ENCODE measurements around the gene VEGFB. TPM values are rescaled to one million over a fixed set of nuclear protein-coding genes. Genes with fewer than 3 reads are reported as not detected.

Gene VEGFB
- total and polyA plus RNA-seq, 2 of the 8 experiments (the other 6 are each of a cell fraction or from before 2014, with no cell fraction given) = 9.3 to 49.6 TPM

DNA sequence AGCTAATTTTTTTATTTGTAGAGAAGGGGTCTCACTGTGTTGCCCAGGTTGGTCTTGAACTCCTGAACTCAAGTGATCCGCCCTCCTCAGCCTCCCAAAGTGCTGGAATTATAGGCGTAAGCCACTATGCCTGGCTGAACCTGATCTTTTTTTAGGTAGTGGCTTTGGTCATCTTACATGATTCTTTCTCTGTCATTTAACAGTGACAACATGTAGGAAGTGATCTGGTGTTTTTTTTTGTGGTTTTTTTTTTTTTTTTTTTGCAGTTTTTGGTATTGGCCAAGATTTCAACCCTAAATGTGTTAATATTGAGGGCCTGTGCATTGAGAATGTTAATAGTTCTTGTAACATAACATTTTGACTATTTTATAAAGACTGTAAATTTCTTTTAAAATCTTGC is 35.9 kb upstream of the VEGFB start (continued):
- TF ChIP-seq, protein P1, sequence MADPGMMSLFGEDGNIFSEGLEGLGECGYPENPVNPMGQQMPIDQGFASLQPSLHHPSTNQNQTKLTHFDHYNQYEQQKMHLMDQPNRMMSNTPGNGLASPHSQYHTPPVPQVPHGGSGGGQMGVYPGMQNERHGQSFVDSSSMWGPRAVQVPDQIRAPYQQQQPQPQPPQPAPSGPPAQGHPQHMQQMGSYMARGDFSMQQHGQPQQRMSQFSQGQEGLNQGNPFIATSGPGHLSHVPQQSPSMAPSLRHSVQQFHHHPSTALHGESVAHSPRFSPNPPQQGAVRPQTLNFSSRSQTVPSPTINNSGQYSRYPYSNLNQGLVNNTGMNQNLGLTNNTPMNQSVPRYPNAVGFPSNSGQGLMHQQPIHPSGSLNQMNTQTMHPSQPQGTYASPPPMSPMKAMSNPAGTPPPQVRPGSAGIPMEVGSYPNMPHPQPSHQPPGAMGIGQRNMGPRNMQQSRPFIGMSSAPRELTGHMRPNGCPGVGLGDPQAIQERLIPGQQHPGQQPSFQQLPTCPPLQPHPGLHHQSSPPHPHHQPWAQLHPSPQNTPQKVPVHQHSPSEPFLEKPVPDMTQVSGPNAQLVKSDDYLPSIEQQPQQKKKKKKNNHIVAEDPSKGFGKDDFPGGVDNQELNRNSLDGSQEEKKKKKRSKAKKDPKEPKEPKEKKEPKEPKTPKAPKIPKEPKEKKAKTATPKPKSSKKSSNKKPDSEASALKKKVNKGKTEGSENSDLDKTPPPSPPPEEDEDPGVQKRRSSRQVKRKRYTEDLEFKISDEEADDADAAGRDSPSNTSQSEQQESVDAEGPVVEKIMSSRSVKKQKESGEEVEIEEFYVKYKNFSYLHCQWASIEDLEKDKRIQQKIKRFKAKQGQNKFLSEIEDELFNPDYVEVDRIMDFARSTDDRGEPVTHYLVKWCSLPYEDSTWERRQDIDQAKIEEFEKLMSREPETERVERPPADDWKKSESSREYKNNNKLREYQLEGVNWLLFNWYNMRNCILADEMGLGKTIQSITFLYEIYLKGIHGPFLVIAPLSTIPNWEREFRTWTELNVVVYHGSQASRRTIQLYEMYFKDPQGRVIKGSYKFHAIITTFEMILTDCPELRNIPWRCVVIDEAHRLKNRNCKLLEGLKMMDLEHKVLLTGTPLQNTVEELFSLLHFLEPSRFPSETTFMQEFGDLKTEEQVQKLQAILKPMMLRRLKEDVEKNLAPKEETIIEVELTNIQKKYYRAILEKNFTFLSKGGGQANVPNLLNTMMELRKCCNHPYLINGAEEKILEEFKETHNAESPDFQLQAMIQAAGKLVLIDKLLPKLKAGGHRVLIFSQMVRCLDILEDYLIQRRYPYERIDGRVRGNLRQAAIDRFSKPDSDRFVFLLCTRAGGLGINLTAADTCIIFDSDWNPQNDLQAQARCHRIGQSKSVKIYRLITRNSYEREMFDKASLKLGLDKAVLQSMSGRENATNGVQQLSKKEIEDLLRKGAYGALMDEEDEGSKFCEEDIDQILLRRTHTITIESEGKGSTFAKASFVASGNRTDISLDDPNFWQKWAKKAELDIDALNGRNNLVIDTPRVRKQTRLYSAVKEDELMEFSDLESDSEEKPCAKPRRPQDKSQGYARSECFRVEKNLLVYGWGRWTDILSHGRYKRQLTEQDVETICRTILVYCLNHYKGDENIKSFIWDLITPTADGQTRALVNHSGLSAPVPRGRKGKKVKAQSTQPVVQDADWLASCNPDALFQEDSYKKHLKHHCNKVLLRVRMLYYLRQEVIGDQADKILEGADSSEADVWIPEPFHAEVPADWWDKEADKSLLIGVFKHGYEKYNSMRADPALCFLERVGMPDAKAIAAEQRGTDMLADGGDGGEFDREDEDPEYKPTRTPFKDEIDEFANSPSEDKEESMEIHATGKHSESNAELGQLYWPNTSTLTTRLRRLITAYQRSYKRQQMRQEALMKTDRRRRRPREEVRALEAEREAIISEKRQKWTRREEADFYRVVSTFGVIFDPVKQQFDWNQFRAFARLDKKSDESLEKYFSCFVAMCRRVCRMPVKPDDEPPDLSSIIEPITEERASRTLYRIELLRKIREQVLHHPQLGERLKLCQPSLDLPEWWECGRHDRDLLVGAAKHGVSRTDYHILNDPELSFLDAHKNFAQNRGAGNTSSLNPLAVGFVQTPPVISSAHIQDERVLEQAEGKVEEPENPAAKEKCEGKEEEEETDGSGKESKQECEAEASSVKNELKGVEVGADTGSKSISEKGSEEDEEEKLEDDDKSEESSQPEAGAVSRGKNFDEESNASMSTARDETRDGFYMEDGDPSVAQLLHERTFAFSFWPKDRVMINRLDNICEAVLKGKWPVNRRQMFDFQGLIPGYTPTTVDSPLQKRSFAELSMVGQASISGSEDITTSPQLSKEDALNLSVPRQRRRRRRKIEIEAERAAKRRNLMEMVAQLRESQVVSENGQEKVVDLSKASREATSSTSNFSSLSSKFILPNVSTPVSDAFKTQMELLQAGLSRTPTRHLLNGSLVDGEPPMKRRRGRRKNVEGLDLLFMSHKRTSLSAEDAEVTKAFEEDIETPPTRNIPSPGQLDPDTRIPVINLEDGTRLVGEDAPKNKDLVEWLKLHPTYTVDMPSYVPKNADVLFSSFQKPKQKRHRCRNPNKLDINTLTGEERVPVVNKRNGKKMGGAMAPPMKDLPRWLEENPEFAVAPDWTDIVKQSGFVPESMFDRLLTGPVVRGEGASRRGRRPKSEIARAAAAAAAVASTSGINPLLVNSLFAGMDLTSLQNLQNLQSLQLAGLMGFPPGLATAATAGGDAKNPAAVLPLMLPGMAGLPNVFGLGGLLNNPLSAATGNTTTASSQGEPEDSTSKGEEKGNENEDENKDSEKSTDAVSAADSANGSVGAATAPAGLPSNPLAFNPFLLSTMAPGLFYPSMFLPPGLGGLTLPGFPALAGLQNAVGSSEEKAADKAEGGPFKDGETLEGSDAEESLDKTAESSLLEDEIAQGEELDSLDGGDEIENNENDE (IDR thresholded peaks at IDR 0.05; ENCODE audit: insufficient replicate concordance, low read length) = no peak
- no peak for TF ChIP-seq YY1 (IDR thresholded peaks at IDR 0.05; ENCODE audit: low read depth, low read length)
- TF ChIP-seq KDM5A (IDR thresholded peaks at IDR 0.05; ENCODE audit: low read length) = no peak
- no peak for TF ChIP-seq POU5F1 (IDR thresholded peaks at IDR 0.05; ENCODE audit: low read depth, low read length)
- no peak for TF ChIP-seq KDM1A (IDR thresholded peaks at IDR 0.05; ENCODE audit: borderline replicate concordance, low read length)
- TF ChIP-seq GABPA (IDR thresholded peaks at IDR 0.05; ENCODE audit: borderline replicate concordance, insufficient read depth, low read length) = no peak
- no peak for TF ChIP-seq CHD2 (IDR thresholded peaks at IDR 0.05; ENCODE audit: low read length)
- no peak for TF ChIP-seq TAF7 (optimal IDR thresholded peaks at IDR 0.05; ENCODE audit: borderline replicate concordance, low read depth, low read length)
- no peak for TF ChIP-seq TEAD4 (IDR thresholded peaks at IDR 0.05; ENCODE audit: low read depth, low read length)
- TF ChIP-seq SRF (IDR thresholded peaks at IDR 0.05; ENCODE audit: low read depth, low read length) = no peak
- no peak for TF ChIP-seq EP300 (IDR thresholded peaks at IDR 0.05; ENCODE audit: borderline replicate concordance in 1 of 2, low read depth in 2 of 2, low read length in 2 of 2)
- TF ChIP-seq KDM4A (IDR thresholded peaks at IDR 0.05; ENCODE audit: low read depth, low read length, severe bottlenecking) = no peak

Measured in H1 (cell line).